Measurements from ENCODE around the gene ARHGEF5. TPM values are rescaled to one million over a fixed set of nuclear protein-coding genes. Genes with fewer than 3 reads are reported as not detected.
A peak's percentile ranks its signal among the peaks of the same experiment; 100 is the strongest.

The ARHGEF5 gene
- total RNA-seq, 1 experiment from 2014 or later, result 80.1 TPM

DNA sequence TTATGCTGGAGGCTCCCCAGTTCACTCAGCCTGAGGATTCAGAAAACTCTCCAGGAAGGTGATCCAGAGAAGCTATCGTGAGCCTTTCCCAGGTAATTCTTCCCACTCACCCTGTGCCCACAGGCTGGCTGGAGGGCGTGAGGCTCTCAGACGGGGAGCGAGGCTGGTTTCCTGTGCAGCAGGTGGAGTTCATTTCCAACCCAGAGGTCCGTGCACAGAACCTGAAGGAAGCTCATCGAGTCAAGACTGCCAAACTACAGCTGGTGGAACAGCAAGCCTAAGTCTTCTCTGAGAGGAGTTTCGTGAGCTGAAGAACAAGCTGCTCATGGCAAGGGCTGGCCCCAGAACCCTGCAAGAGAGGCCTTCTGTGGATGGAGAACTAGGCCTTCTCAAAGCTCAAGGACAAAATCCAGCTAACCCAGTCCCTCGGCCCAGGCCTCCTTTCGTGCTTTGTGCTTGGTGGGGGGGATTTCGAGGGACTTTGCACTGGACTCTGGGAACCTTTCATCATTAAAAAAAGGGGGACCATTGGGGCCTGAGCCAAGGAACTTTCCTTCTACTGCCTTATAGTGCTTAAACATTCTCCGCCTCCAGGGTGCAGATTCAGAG is 24.7 kb downstream of the ARHGEF5 start:
- CTCF ChIA-PET, result no interaction called here
- POLR2A ChIA-PET, result no interaction called here
- Mint-ChIP-seq H3K4me1 (peaks cover 10% of the 10 kb centered on the region), H3K9me3 (no peaks in the 10 kb centered on the region), H3K36me3 (peaks cover 40% of the 10 kb centered on the region), H3K27me3 (ENCODE audit: low read depth) (no peaks in the 10 kb centered on the region), H3K4me3 (no peak overlapping the region), H3K27ac (no peak overlapping the region)
- no peak for ATAC-seq
- TF ChIP-seq ZNF671 (CRISPR knock-in tag; IDR thresholded peaks at IDR 0.05) (no peak), ESRRA (CRISPR knock-in tag; IDR thresholded peaks at IDR 0.05; ENCODE audit: borderline replicate concordance) (no peak), FOXK1 (CRISPR knock-in tag; IDR thresholded peaks at IDR 0.05) (no peak), SMAD4 (CRISPR knock-in tag; IDR thresholded peaks at IDR 0.05) (no peak), ZNF232 (CRISPR knock-in tag; IDR thresholded peaks at IDR 0.05) (no peak), SOX15 (CRISPR knock-in tag; IDR thresholded peaks at IDR 0.05) (no peak), PRRX2 (CRISPR knock-in tag; IDR thresholded peaks at IDR 0.05) (no peak), FOXJ3 (CRISPR knock-in tag; IDR thresholded peaks at IDR 0.05; ENCODE audit: borderline replicate concordance) (no peak), ZNF121 (CRISPR knock-in tag; IDR thresholded peaks at IDR 0.05) (no peak), IRF2 (CRISPR knock-in tag; IDR thresholded peaks at IDR 0.05; ENCODE audit: borderline replicate concordance, low read depth) (no peak), EMX1 (CRISPR knock-in tag; IDR thresholded peaks at IDR 0.05) (no peak), NFATC4 (CRISPR knock-in tag; IDR thresholded peaks at IDR 0.05) (no peak)
- TF ChIP-seq, protein P1, sequence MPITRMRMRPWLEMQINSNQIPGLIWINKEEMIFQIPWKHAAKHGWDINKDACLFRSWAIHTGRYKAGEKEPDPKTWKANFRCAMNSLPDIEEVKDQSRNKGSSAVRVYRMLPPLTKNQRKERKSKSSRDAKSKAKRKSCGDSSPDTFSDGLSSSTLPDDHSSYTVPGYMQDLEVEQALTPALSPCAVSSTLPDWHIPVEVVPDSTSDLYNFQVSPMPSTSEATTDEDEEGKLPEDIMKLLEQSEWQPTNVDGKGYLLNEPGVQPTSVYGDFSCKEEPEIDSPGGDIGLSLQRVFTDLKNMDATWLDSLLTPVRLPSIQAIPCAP (CRISPR knock-in tag; IDR thresholded peaks at IDR 0.05), result no peak
- TF ChIP-seq, protein P2, sequence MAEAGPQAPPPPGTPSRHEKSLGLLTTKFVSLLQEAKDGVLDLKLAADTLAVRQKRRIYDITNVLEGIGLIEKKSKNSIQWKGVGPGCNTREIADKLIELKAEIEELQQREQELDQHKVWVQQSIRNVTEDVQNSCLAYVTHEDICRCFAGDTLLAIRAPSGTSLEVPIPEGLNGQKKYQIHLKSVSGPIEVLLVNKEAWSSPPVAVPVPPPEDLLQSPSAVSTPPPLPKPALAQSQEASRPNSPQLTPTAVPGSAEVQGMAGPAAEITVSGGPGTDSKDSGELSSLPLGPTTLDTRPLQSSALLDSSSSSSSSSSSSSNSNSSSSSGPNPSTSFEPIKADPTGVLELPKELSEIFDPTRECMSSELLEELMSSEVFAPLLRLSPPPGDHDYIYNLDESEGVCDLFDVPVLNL (CRISPR knock-in tag; IDR thresholded peaks at IDR 0.05; ENCODE audit: borderline replicate concordance, low read depth), result no peak
- TF ChIP-seq, protein P3, sequence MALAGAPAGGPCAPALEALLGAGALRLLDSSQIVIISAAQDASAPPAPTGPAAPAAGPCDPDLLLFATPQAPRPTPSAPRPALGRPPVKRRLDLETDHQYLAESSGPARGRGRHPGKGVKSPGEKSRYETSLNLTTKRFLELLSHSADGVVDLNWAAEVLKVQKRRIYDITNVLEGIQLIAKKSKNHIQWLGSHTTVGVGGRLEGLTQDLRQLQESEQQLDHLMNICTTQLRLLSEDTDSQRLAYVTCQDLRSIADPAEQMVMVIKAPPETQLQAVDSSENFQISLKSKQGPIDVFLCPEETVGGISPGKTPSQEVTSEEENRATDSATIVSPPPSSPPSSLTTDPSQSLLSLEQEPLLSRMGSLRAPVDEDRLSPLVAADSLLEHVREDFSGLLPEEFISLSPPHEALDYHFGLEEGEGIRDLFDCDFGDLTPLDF (CRISPR knock-in tag; IDR thresholded peaks at IDR 0.05), result no peak
- DNase-seq (ENCODE audit: low spot score), result no peak

DNA sequence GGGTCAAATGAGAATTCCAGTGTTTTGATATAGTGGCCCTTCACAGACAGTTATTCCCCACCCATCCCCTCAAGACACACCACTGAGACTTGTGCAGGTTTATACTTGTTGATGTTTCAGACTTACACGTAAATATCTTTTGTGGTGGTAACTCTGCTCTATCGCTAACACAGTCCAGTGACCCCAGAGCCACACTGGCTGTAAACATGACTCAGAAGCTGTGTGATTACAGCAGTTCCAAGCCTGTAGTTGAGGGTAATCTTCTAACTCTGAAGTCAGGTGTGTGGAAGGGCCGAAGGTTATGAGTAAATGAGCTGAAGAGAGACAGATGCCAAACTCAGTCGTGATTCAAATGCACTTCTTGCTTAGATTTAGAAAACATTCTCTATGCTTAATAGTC is 28.9 kb downstream of the ARHGEF5 start:
- Mint-ChIP-seq H3K4me1 (peaks cover 22% of the 10 kb centered on the region), H3K27me3 (ENCODE audit: low read depth) (no peaks in the 10 kb centered on the region), H3K36me3 (peaks cover 17% of the 10 kb centered on the region), H3K4me3 (no peak overlapping the region), H3K9me3 (0 out of 2 replicates have a peak, but pooled peaks cover 4% of the 10 kb centered on the region), H3K27ac (peak overlapping the region; percentile 8)
- POLR2A ChIA-PET, result no interaction called here
- DNase-seq (ENCODE audit: low spot score), result no peak
- ATAC-seq, result no peak
- CTCF ChIA-PET, result interaction anchor here (1.1 kb wide), 1 partner anchor 53 kb away, joined by 5 read pairs; no protein-coding TSS in a partner anchor
- TF ChIP-seq TEAD4 (CRISPR knock-in tag; IDR thresholded peaks at IDR 0.05) (no peak), CBFB (CRISPR knock-in tag; IDR thresholded peaks at IDR 0.05; ENCODE audit: low read depth) (no peak), FOXJ3 (CRISPR knock-in tag; IDR thresholded peaks at IDR 0.05; ENCODE audit: borderline replicate concordance) (no peak), NFATC4 (CRISPR knock-in tag; IDR thresholded peaks at IDR 0.05) (no peak), ZNF317 (CRISPR knock-in tag; IDR thresholded peaks at IDR 0.05; ENCODE audit: borderline replicate concordance, low read depth) (no peak), SMAD3 (CRISPR knock-in tag; IDR thresholded peaks at IDR 0.05; ENCODE audit: borderline replicate concordance) (no peak), NR3C1 (CRISPR knock-in tag; conservative IDR thresholded peaks at IDR 0.05; ENCODE audit: low read depth) (no peak)
- TF ChIP-seq, protein P4, sequence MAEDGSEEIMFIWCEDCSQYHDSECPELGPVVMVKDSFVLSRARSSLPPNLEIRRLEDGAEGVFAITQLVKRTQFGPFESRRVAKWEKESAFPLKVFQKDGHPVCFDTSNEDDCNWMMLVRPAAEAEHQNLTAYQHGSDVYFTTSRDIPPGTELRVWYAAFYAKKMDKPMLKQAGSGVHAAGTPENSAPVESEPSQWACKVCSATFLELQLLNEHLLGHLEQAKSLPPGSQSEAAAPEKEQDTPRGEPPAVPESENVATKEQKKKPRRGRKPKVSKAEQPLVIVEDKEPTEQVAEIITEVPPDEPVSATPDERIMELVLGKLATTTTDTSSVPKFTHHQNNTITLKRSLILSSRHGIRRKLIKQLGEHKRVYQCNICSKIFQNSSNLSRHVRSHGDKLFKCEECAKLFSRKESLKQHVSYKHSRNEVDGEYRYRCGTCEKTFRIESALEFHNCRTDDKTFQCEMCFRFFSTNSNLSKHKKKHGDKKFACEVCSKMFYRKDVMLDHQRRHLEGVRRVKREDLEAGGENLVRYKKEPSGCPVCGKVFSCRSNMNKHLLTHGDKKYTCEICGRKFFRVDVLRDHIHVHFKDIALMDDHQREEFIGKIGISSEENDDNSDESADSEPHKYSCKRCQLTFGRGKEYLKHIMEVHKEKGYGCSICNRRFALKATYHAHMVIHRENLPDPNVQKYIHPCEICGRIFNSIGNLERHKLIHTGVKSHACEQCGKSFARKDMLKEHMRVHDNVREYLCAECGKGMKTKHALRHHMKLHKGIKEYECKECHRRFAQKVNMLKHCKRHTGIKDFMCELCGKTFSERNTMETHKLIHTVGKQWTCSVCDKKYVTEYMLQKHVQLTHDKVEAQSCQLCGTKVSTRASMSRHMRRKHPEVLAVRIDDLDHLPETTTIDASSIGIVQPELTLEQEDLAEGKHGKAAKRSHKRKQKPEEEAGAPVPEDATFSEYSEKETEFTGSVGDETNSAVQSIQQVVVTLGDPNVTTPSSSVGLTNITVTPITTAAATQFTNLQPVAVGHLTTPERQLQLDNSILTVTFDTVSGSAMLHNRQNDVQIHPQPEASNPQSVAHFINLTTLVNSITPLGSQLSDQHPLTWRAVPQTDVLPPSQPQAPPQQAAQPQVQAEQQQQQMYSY (CRISPR knock-in tag; IDR thresholded peaks at IDR 0.05), result no peak
- TF ChIP-seq, protein P1 (CRISPR knock-in tag; IDR thresholded peaks at IDR 0.05), result no peak
- TF ChIP-seq, protein P5, sequence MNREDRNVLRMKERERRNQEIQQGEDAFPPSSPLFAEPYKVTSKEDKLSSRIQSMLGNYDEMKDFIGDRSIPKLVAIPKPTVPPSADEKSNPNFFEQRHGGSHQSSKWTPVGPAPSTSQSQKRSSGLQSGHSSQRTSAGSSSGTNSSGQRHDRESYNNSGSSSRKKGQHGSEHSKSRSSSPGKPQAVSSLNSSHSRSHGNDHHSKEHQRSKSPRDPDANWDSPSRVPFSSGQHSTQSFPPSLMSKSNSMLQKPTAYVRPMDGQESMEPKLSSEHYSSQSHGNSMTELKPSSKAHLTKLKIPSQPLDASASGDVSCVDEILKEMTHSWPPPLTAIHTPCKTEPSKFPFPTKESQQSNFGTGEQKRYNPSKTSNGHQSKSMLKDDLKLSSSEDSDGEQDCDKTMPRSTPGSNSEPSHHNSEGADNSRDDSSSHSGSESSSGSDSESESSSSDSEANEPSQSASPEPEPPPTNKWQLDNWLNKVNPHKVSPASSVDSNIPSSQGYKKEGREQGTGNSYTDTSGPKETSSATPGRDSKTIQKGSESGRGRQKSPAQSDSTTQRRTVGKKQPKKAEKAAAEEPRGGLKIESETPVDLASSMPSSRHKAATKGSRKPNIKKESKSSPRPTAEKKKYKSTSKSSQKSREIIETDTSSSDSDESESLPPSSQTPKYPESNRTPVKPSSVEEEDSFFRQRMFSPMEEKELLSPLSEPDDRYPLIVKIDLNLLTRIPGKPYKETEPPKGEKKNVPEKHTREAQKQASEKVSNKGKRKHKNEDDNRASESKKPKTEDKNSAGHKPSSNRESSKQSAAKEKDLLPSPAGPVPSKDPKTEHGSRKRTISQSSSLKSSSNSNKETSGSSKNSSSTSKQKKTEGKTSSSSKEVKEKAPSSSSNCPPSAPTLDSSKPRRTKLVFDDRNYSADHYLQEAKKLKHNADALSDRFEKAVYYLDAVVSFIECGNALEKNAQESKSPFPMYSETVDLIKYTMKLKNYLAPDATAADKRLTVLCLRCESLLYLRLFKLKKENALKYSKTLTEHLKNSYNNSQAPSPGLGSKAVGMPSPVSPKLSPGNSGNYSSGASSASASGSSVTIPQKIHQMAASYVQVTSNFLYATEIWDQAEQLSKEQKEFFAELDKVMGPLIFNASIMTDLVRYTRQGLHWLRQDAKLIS (CRISPR knock-in tag; IDR thresholded peaks at IDR 0.05; ENCODE audit: borderline replicate concordance), result no peak
- TF ChIP-seq, protein P6, sequence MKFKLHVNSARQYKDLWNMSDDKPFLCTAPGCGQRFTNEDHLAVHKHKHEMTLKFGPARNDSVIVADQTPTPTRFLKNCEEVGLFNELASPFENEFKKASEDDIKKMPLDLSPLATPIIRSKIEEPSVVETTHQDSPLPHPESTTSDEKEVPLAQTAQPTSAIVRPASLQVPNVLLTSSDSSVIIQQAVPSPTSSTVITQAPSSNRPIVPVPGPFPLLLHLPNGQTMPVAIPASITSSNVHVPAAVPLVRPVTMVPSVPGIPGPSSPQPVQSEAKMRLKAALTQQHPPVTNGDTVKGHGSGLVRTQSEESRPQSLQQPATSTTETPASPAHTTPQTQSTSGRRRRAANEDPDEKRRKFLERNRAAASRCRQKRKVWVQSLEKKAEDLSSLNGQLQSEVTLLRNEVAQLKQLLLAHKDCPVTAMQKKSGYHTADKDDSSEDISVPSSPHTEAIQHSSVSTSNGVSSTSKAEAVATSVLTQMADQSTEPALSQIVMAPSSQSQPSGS (CRISPR knock-in tag; IDR thresholded peaks at IDR 0.05; ENCODE audit: borderline replicate concordance, low read depth), result no peak

All from WTC11 (cell line).